GM12801 (cell line): ENCODE data around the gene RALGPS2.

Experiments used
- TF ChIP-seq, protein P1 (sequence below): IDR thresholded peaks from one replicate; pipeline ENCODE4 v1.5.1; 2011; ENCODE audit warnings: control low read depth; ENCODE audit not compliant: insufficient read length; ENCODE audit errors: extremely low read depth

The RALGPS2 gene

DNA sequence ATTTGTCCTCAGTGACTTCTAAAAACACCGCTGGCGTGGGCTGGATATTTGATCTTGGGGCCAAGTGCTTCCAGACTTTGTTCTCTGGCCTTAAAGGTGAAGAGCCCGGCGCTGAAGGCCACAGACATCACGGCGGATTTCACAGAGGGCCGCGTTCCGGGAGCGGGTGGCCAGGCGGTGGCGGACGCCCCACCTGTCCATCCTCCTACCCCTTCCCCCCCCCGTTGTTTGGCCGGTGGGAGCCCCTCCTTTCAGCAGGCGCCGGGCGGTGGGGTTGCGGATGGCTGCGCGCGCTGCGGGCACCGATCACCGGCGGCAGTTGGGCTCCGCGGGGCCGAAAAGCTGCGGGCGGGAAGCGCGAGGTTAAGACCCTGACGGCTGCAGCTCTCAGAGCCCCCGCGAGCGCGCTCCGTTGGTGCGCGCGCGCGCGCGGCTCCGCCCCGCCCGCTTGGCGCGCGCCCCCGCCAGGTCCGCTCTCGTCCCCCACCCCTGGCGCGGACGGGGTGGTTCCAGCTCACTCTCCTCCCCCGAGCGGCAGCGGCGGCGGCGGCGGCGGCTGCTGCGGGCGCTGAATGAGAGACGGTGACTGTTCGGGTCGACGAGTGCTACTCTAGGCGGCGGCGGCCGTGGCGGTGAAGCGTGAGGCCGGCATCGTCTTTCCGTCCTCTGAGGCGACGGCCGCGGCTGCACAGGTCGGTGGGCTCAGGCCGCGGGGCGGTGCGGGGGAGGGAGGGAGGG lies at the start of gene RALGPS2:
Gene RALGPS2 (plus strand): TSS at position 517 of the 738 bp plus-strand sequence. CDS start 51,521 bp downstream, outside the sequence.
- TF ChIP-seq, protein P1, sequence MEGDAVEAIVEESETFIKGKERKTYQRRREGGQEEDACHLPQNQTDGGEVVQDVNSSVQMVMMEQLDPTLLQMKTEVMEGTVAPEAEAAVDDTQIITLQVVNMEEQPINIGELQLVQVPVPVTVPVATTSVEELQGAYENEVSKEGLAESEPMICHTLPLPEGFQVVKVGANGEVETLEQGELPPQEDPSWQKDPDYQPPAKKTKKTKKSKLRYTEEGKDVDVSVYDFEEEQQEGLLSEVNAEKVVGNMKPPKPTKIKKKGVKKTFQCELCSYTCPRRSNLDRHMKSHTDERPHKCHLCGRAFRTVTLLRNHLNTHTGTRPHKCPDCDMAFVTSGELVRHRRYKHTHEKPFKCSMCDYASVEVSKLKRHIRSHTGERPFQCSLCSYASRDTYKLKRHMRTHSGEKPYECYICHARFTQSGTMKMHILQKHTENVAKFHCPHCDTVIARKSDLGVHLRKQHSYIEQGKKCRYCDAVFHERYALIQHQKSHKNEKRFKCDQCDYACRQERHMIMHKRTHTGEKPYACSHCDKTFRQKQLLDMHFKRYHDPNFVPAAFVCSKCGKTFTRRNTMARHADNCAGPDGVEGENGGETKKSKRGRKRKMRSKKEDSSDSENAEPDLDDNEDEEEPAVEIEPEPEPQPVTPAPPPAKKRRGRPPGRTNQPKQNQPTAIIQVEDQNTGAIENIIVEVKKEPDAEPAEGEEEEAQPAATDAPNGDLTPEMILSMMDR: no peak

- TF ChIP-seq, protein P1: no peak
Observed at GRCh38 chr1:178679237-178679636, 45.8 kb upstream of the RALGPS2 start.

- TF ChIP-seq, protein P1: no peak
Observed at GRCh38 chr1:178682429-178682828, 42.6 kb upstream of the RALGPS2 start.

DNA sequence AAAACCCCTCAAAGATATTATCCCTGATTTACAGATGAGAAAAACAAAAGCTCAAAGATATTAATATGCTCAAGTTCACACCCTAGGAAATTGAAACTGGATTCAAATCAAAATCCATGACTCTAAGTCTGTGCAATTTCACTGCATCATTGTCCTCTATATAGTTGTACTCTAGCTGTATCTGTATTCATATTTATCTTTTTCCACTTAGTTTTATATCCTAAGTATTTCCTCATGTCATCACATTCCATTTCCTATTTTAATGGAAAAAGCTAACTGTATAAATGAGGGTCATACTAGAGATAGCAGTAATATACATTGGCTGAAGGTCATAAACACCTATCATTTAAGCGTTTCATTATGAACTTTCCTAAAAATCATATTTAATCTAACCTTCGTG lies 42.2 kb upstream of the RALGPS2 start:
- TF ChIP-seq, protein P1: no peak

- TF ChIP-seq, protein P1: no peak
Observed at GRCh38 chr1:178683291-178683690, 41.8 kb upstream of the RALGPS2 start.

- TF ChIP-seq, protein P1: no peak
Observed at GRCh38 chr1:178684111-178684510, 40.9 kb upstream of the RALGPS2 start.

DNA sequence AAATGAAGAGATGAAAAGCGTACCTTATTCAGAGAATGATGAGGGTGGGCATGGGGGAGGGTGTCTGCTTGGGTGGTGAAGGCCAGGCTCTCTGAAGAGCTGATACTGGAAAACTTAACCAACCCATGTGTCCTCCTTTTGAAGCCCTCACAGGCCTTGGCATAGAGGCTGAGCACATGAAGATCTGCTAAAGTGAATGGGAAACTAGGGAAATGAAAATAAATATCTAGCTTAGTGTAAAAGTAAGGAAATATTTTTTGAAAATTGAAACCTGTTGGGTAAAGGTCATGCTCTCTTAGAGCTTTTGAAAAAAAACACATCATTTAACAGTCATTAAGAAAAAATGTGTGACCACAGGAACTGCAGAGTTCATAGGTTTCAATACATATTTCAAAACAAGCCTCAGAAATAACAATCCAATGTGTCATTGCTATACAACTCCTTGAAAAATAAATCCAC lies 40.5 kb upstream of the RALGPS2 start:
- TF ChIP-seq, protein P1: no peak
